Adipocyte (in vitro differentiated cells): Measurements from ENCODE around the gene SLCO3A1.

Source experiments
- DNase-seq: peaks from one replicate; pipeline ENCODE4 v3.0.0-alpha.2; 2015; ENCODE audit warnings: low read depth
- H3K27me3 ChIP-seq: replicated peaks from 2 replicates; pipeline ENCODE4 v1.7.0; 2013; ENCODE audit warnings: mild to moderate bottlenecking, low read length, moderate library complexity; ENCODE audit not compliant: control insufficient read depth, insufficient read depth
- H3K36me3 ChIP-seq: 2 replicates; pipeline ENCODE4 v1.7.0; 2013; ENCODE audit warnings: low read length, mild to moderate bottlenecking, moderate library complexity; ENCODE audit not compliant: control insufficient read depth, insufficient read depth, severe bottlenecking
- H3K4me1 ChIP-seq: 2 replicates; pipeline ENCODE4 v1.7.0; 2013; ENCODE audit warnings: mild to moderate bottlenecking, low read length, moderate library complexity; ENCODE audit not compliant: control insufficient read depth, insufficient read depth
- H3K4me3 ChIP-seq: 2 replicates; pipeline ENCODE4 v1.7.0; 2013; ENCODE audit warnings: mild to moderate bottlenecking, low read length, moderate library complexity
- H3K9ac ChIP-seq: 2 replicates; pipeline ENCODE4 v1.7.0; 2013; ENCODE audit warnings: mild to moderate bottlenecking, low read length, moderate library complexity
- H3K9me3 ChIP-seq: 2 replicates; pipeline ENCODE4 v1.7.0; 2013; ENCODE audit warnings: mild to moderate bottlenecking, low read length, moderate library complexity; ENCODE audit not compliant: control insufficient read depth

Gene SLCO3A1

DNA sequence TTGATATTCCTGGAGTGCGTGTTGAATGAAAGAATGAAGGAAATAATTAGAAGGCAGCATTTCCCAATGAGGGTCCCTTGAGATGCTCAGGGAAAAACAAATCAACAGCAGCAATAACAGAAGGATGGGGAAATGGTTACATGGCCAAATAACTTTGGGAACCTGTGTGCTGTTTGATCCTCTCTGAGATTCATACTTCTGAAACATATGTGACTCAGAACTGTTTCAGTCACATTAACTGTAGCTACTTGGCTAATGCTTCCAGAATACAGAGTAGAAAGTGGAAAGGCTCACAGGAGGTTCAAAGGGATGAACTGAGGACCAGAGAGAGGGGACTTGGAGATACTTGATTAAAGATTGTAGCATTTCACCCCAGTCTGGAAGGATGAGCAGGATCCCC, 258.2 kb downstream of the SLCO3A1 start:
- no peak overlapping the region for H3K4me3 ChIP-seq
- H3K27me3 ChIP-seq = peaks cover 3% of the 10 kb centered on the region
- H3K9ac ChIP-seq = no peak overlapping the region

DNA sequence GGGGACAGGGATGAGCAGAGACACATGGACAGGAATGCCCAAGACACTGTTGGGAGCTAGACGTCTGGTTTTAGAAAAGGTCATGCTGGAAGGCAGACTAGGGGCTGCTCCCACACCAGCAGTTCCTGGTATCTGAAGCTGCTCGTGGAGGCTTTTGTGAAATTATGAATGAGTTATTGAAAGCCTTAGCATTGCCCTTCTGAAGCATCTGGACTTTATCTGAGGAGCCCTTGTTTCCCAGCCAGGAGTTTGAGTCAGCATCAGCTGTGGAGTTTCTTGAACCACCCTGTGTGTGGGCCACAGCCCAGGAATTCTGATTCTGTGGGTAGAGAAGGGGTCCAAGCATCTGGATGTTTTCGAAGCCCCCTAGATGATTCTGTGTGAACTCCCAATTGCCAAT, 258.7 kb downstream of the SLCO3A1 start:
- no peak overlapping the region for H3K9ac ChIP-seq
- peaks cover 3% of the 10 kb centered on the region for H3K27me3 ChIP-seq
- H3K36me3 ChIP-seq = peaks cover 4% of the 10 kb centered on the region
- DNase-seq = peak; percentile 65
- peaks cover 12% of the 10 kb centered on the region for H3K4me1 ChIP-seq
- no peaks in the 10 kb centered on the region for H3K9me3 ChIP-seq
- no peak overlapping the region for H3K4me3 ChIP-seq

More for the DNA sequence above, 258.2 kb downstream of the SLCO3A1 start:
- Histone ChIP-seq H3K4me1 (peaks cover 7% of the 10 kb centered on the region), H3K36me3 (peaks cover 4% of the 10 kb centered on the region), H3K9me3 (no peaks in the 10 kb centered on the region)
- DNase-seq = peak; percentile 15

DNA sequence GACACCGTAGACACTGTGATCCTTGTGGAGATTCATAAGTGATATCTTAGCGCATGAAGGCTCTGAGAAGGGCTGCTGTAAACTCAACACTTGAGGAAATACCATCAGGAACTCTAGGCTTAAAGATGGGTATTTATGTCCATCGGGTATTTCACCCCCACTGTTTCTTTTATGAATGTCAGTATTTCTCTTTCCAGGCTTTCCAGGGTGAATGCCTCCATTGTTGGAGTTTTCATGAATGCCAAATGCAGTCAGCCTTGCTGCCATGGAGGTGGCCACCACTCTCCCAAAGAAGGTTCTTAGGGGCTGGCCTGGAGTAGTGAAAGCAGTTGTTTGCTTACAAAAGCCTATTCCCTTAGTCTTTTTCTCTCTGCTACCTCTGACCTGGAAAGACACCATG, 259.2 kb downstream of the SLCO3A1 start:
- DNase-seq = no peak
- Histone ChIP-seq H3K27me3 (peaks cover 3% of the 10 kb centered on the region), H3K4me1 (peaks cover 17% of the 10 kb centered on the region), H3K9me3 (no peaks in the 10 kb centered on the region), H3K4me3 (no peak overlapping the region), H3K9ac (no peak overlapping the region), H3K36me3 (peaks cover 4% of the 10 kb centered on the region)

DNA sequence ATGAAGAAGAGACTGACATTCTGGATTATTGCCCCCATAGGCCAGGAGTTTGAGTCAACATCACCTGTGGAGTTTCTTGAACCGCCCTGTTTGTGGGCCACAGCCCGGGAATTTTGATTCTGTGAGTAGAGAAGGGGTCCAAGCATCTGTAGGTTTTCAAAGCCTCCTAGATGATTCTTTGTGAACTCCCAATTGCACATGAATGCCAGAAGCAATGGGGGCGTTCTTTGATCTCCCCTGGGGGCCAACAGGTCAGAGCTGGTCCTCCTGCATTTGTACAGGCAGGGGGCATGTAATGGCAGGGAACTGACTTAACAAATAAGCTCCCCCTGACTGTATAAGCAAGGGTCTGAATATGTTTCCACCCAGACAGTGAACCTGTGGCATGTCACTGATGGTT, 260.3 kb downstream of the SLCO3A1 start:
- Histone ChIP-seq H3K4me1 (peaks cover 19% of the 10 kb centered on the region), H3K4me3 (no peak overlapping the region), H3K9me3 (no peaks in the 10 kb centered on the region), H3K9ac (no peak overlapping the region), H3K36me3 (peaks cover 4% of the 10 kb centered on the region), H3K27me3 (peaks cover 3% of the 10 kb centered on the region)
- DNase-seq = no peak

DNA sequence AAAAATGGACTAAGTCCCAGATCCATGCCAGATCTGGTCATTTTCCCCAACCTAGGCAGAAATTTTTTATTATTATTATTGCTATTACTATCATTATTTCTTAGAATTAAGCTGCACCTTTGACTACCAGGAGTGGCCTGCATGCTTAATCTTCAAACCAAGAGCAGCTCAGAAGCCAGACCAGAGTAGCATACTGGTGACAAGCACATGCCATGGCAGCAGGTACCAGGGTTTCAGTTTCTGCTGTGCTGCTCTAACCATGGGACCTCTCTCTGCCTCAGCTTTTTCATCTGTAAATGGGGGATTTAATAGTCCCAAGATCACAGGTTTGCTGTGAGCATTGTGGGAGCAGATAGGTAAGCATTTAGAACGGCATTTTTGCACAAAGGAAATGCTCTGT, 262.3 kb downstream of the SLCO3A1 start:
- H3K36me3 ChIP-seq = peaks cover 8% of the 10 kb centered on the region
- no peaks in the 10 kb centered on the region for H3K9me3 ChIP-seq
- no peak for DNase-seq
- H3K27me3 ChIP-seq = no peaks in the 10 kb centered on the region
- no peak overlapping the region for H3K4me3 ChIP-seq
- no peak overlapping the region for H3K9ac ChIP-seq
- peaks cover 19% of the 10 kb centered on the region for H3K4me1 ChIP-seq

DNA sequence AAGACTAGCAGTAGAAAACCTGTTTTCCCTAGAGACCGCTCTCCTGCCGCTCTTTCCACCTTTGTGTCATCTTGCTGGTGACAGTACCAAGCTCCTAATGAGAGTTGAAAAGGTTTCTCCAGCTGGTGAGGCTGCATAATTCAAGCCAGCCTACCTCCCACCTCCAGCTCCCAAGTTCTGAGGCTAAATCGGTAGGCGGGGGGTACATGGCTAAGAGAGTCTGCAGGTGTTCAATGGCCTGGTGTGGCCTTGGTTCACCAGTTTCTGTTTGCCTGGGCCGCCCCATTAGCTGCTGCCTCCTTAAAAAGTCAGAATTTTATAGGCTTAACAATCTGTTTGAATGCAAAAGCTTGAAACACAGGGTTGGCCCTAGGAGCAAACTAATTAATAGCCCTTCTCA, 262.8 kb downstream of the SLCO3A1 start:
- Histone ChIP-seq H3K4me3 (no peak overlapping the region), H3K36me3 (peaks cover 11% of the 10 kb centered on the region), H3K27me3 (no peaks in the 10 kb centered on the region), H3K9me3 (no peaks in the 10 kb centered on the region), H3K9ac (no peak overlapping the region), H3K4me1 (peaks cover 19% of the 10 kb centered on the region)
- DNase-seq = no peak

DNA sequence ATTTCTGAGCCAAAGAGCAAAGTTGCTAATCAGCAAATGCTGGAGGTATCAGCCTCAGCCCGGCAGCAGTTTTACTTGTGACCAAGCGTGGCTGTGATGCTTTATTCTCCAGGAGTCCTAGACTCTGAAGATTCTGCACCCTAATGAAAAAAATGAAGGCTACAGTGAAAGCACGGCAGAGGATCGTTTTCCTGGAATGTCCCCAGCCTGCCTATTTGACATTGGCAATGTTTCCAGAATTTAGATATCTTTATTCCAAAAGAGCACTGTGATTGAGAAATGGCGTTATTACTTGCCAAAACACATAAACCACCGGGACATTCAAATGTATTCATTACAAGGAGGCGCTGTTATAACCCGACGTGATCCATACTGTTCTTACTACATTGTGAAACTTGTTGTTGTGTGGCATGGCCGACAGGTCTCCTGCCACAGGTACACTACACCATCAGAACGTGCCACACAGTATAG, 263.8 kb downstream of the SLCO3A1 start:
- Histone ChIP-seq H3K4me1 (peaks cover 12% of the 10 kb centered on the region), H3K36me3 (peaks cover 19% of the 10 kb centered on the region), H3K9me3 (peaks cover 3% of the 10 kb centered on the region), H3K9ac (no peak overlapping the region), H3K4me3 (peak overlapping the region; percentile 2), H3K27me3 (no peaks in the 10 kb centered on the region)
- DNase-seq = peak; percentile 64

DNA sequence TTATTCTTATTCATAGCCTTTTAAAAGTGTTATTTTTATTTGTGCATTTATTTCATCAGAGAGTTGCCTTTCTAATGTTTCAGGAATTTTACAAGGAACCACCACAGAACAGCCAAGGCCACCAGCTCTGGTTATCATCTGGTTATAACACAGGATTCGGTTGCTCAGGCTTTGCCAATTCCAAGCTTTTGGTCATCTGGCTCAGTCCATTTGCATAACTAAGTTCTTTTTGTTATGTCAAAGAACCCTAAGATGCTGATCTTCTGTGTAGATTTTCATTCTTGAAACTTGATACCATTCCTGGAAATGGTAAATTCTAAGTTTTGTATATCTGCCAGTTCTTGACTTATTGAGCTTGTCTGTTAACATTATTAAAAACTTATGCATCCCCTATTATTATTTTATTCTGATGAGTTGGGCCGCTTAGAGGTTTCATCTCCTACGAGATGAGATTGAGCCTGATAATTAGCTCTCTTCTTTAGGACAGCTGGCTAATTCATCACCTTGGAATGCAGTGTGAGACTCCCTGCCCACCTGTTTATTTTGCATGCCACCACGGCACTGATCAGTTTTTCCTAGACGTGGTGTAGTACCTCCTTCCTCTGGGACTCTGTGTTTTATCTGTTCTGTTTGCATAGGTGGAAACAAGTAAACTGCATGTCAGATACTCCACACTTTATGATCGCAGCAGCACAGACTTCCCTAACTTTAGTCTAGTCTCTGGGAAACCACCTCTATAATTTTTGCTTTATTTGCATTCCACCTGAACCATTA, 264.8 kb downstream of the SLCO3A1 start:
- H3K36me3 ChIP-seq = peaks cover 21% of the 10 kb centered on the region
- H3K4me3 ChIP-seq = no peak overlapping the region
- DNase-seq = peak; percentile 38
- H3K27me3 ChIP-seq = no peaks in the 10 kb centered on the region
- H3K9me3 ChIP-seq = peaks cover 4% of the 10 kb centered on the region
- no peak overlapping the region for H3K9ac ChIP-seq
- peaks cover 12% of the 10 kb centered on the region for H3K4me1 ChIP-seq

DNA sequence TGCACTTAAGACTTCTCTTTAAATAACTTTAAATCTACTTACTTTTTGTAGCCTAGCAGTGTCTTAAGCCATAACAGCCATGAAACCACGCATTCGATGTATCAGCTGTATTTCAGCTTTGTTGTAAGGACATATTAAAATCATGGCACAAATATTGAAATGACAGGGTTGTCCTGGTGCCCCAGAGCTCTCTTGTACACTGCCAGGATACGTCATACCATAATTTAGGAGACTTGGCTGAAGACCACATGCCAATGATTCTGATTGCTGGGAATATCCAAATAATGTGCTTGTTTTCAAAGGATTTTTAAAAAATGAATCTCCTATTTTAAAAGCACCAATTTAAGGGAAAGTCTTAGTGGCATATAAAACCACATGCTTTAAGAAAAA, 265.4 kb downstream of the SLCO3A1 start:
- peaks cover 4% of the 10 kb centered on the region for H3K9me3 ChIP-seq
- no peak overlapping the region for H3K4me3 ChIP-seq
- H3K36me3 ChIP-seq = peaks cover 21% of the 10 kb centered on the region
- H3K9ac ChIP-seq = no peak overlapping the region
- DNase-seq = no peak
- peaks cover 12% of the 10 kb centered on the region for H3K4me1 ChIP-seq
- no peaks in the 10 kb centered on the region for H3K27me3 ChIP-seq

DNA sequence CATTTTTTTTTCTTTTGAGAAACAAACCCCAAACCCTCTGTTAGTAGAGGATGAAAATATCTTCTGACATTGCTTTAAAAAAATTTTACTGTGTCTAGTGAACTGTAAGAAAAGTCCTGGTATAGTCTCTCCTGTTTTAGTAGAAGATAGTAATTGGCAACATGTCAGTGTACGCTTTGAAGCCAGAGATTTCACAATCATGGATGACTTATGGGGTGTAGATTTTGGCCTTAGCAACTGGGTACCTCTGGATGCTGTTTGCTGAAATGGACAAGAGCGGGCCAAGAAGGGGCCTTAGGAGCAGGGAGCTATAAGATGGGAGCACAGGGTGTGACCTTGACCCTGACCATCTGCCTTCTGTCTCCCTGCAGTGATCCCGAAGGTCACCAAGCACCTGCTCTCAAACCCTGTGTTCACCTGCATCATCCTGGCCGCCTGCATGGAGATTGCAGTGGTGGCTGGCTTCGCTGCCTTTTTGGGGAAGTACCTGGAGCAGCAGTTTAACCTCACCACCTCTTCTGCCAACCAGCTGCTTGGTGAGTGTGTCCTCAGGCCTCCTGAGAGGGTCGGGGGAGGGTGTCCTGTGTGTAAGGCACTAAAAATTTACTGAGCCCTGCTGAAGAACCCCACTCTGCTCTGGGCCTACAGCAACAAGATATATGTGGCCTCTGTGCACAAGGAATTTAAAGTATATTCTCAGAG, 266.7 kb downstream of the SLCO3A1 start:
- H3K27me3 ChIP-seq = no peaks in the 10 kb centered on the region
- H3K9ac ChIP-seq = no peak overlapping the region
- peak; percentile 31 for DNase-seq
- no peak overlapping the region for H3K4me3 ChIP-seq
- H3K36me3 ChIP-seq = peaks cover 18% of the 10 kb centered on the region
- H3K4me1 ChIP-seq = peaks cover 12% of the 10 kb centered on the region
- peaks cover 4% of the 10 kb centered on the region for H3K9me3 ChIP-seq

DNA sequence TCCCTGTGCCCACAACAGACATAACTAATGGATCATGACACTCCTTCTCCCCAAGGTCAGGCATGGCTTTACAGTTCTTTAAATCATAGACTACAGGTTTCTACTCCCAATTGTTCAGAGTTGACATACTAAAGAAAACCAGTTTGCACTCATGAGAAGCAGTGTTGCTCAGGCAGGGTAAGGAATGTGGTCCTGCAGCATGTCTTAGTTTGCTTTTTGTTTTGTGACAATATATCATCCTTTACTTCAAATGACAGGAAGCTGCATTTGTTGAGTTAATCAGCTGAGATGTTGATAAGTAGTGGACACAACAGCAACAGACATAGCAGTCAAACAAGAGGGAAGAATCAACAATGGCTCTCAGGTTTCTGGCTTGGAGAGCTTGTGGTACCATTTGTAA, 267.5 kb downstream of the SLCO3A1 start:
- no peak for DNase-seq
- Histone ChIP-seq H3K36me3 (peaks cover 17% of the 10 kb centered on the region), H3K27me3 (no peaks in the 10 kb centered on the region), H3K4me1 (peaks cover 12% of the 10 kb centered on the region), H3K9me3 (peaks cover 4% of the 10 kb centered on the region), H3K9ac (no peak overlapping the region), H3K4me3 (no peak overlapping the region)
